GM12801 (cell line): Measurements from ENCODE around the gene TOMM20.

ENCODE experiments used
- TF ChIP-seq, protein P1 (sequence below): IDR thresholded peaks from one replicate; pipeline ENCODE4 v1.5.1; 2011; ENCODE audit warnings: control low read depth; ENCODE audit not compliant: insufficient read length; ENCODE audit errors: extremely low read depth

TOMM20 gene

GRCh38 chr1:235069577-235070563, 58.8 kb downstream of the TOMM20 start:
- TF ChIP-seq, protein P1, sequence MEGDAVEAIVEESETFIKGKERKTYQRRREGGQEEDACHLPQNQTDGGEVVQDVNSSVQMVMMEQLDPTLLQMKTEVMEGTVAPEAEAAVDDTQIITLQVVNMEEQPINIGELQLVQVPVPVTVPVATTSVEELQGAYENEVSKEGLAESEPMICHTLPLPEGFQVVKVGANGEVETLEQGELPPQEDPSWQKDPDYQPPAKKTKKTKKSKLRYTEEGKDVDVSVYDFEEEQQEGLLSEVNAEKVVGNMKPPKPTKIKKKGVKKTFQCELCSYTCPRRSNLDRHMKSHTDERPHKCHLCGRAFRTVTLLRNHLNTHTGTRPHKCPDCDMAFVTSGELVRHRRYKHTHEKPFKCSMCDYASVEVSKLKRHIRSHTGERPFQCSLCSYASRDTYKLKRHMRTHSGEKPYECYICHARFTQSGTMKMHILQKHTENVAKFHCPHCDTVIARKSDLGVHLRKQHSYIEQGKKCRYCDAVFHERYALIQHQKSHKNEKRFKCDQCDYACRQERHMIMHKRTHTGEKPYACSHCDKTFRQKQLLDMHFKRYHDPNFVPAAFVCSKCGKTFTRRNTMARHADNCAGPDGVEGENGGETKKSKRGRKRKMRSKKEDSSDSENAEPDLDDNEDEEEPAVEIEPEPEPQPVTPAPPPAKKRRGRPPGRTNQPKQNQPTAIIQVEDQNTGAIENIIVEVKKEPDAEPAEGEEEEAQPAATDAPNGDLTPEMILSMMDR, result no peak

DNA sequence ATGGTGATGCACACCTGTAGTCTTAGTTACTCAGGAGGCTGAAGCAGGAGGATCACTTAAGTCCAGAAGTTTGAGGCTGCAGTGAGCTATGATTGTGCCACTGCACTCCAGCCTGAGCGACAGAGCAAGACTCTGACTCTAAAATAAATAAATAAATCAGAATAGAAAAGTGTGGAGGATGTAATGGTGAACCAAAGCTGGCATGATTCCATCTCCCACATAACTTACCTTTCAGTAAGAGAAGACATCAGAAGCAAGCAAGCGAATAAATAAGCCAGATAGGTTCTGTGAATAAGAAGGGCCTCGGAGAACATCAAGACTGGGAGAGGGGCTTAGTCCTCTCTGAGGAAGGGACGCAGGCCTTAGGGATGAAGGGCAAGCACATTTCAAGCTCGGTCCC, 59.5 kb downstream of the TOMM20 start:
- TF ChIP-seq, protein P1, result no peak

DNA sequence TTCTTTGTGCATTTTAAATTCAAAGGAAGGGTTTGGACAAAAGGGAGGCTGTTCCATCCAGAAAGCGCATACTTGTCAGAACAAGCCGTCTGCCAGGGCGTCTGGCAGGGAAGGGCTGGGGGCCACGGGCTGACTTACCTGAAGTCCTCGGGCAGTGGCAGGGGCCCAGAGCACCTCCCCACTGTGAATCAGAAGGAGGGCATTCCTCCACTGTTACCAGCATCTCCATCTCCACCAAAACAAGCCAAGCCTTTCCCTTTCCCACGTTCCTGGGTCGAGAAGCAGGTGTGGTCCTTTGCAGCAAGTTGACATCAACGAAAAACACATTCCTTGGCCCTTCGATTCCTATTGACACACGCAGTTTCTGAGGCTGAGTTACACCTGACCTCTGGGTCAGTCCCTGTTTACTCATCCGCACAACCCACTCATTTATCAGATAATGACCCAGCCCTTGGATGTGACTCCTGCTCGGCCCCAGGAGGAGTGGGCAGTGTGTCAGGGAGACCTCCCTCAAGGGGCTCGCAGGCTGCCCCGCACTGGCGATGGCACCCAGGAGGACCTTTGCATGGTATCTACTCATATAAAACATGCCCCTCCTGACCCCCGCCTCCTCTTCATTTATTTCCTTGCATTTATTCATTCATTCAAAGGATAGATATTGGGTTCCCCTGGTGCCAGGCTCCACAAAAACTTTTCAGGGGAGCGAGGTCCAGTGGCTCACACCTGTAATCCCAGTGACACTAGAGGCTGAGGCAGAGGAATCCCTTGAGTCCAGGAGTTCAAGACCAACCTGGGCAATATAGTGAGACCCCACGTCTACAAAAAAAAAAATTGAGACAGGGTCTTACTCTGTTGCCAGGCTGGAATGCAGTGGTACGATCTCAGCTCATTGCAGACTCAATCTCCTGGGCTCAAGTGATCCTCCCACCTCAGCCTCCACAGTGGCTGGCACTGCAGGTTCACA, 60.2 kb downstream of the TOMM20 start:
- TF ChIP-seq, protein P1, result no peak

GRCh38 chr1:235067396-235068157, 61.1 kb downstream of the TOMM20 start:
- TF ChIP-seq, protein P1, result no peak

DNA sequence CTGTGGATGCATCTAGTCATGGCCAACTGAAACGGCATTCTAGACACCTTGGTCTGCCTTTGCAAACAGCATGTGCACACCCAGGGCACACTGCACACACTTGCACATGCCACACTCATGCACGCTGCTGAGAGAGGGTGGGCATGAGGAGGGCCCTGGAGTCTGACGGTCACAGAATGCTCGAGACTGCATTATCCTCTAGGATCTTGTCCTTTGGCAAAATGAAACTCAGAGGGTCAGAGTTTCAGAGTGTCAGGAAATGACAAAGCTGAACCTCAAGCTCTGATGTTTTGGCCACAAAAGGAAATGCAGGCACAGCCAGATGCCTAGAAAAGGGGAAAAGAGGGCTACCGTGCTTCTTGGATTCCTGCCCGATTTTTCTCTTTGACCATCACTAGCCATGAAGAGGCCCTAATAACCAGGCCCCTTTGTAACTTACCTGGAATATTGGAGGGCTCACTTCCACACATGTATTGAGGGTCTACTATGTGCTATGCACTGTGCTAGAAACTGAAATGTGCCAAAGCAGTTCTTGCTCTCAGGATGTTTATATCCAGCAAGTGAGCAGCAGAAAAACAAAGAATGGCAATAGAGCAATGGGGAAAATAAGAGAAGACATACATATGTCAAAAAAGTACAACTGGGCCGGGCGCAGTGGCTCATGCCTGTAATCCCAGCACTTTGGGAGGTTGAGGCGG, 65.4 kb downstream of the TOMM20 start:
- TF ChIP-seq, protein P1, result no peak

DNA sequence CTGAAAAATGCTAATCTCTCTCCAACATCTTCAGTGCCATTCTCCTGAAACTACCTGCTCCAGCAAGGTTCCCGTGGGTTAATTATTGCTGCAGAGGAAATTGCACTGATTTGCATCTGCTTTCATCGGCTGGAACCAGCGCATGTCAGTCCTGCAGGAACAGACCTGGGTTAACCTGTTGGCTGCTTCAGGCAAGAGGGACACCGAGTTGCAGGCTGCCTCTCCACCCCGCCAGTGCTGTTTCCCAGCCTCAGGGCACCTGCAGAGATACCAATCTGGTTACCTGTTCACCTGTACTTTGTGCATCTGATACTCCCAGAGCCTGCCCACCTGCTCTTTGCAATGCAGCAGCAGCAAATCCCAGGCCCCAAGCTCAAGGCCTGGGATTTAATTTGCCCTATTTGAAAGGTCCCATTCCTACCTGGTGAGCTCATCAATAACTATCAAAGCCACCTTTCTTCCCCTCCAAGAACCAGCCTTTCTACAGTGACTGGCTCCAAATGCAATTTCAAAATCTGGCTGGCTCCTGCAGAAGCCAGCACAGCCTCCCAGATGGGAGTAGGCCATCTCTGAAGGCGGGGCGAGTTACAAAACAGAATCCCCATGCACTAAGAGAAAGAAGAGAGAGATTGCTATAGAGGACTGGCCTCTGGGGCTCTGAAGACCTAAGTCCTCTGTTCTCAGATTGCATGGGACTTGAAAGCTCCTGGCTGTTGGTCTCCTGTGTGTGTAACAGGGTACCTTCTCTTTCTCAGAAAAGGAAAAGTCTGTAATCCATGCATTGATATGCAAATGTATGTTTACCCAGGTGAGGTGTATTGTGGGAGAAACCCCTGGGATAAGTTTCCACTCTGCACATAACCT, 67.8 kb downstream of the TOMM20 start:
- TF ChIP-seq, protein P1, result no peak
